ENCODE data around the gene MRGPRE. TPM values are rescaled to one million over a fixed set of nuclear protein-coding genes. Genes with fewer than 3 reads are reported as not detected.

MRGPRE gene
- total RNA-seq, 6 donors from 2014 or later = 0.26 TPM; not detected in 5

DNA sequence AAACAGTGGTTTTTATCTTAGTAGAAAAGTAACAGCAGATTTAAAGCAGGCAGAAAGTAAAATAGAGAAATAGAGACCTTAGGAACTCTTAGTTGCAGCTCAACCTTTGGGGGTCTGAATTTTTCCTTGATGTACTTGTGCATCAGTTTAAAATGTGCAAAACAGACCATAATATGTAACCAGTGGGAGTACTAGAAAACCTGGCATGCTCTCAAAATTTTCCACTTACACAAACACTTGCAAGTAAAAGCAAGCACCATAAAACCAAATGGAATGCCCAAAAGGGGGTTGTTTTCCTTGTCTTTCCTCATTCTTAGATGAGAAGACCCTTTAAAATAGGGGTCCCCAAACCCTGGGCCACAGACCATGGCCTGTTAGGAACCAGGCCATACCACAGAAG lies 12.9 kb upstream of the MRGPRE start:
- Histone ChIP-seq H3K4me1 (no peaks in the 10 kb centered on the region), H3K27me3 (no peaks in the 10 kb centered on the region)
- no peak for DNase-seq

DNA sequence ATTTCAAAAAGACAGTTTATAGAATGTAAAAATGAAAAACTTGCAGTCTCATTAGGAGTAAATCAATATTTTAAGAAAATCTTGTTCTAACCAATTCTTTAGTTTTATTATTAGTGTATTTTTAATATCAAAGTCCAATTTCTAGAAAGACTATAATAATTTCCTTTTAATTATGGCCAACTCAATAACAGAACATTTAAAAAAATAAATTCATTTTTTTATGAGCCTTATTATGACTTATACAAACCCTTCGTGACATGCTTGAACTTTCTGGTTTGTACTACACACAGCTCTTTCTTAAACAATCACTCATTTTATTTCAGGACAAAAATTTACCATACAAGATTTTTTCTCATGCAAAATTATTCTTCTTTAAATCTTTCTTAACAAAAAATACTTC lies 11.7 kb upstream of the MRGPRE start:
- TF ChIP-seq EP300 (IDR thresholded peaks at IDR 0.05) (no peak), POLR2AphosphoS5 (IDR thresholded peaks at IDR 0.05) (no peak), POLR2A (IDR thresholded peaks at IDR 0.05) (no peak)
- TF ChIP-seq, protein P1, sequence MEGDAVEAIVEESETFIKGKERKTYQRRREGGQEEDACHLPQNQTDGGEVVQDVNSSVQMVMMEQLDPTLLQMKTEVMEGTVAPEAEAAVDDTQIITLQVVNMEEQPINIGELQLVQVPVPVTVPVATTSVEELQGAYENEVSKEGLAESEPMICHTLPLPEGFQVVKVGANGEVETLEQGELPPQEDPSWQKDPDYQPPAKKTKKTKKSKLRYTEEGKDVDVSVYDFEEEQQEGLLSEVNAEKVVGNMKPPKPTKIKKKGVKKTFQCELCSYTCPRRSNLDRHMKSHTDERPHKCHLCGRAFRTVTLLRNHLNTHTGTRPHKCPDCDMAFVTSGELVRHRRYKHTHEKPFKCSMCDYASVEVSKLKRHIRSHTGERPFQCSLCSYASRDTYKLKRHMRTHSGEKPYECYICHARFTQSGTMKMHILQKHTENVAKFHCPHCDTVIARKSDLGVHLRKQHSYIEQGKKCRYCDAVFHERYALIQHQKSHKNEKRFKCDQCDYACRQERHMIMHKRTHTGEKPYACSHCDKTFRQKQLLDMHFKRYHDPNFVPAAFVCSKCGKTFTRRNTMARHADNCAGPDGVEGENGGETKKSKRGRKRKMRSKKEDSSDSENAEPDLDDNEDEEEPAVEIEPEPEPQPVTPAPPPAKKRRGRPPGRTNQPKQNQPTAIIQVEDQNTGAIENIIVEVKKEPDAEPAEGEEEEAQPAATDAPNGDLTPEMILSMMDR (IDR thresholded peaks at IDR 0.05) = no peak
- no peaks in the 10 kb centered on the region for H3K27me3 ChIP-seq
- DNase-seq = no peak
- H3K4me1 ChIP-seq = no peaks in the 10 kb centered on the region
- H3K27ac ChIP-seq = no peak overlapping the region
- ATAC-seq (ENCODE audit: low FRiP score in 2 of 2) = no peak
- H3K4me3 ChIP-seq = no peak overlapping the region
- H3K9me3 ChIP-seq = no peaks in the 10 kb centered on the region
- H3K36me3 ChIP-seq = no peaks in the 10 kb centered on the region
- WGBS, 2 donors = 80 to 92% methylated on average over 1 of the region's 1 CpG

More for the DNA sequence above, 12.9 kb upstream of the MRGPRE start:
- Histone ChIP-seq H3K4me3 (no peak overlapping the region), H3K36me3 (no peaks in the 10 kb centered on the region), H3K9me3 (no peaks in the 10 kb centered on the region), H3K27ac (no peak overlapping the region)
- TF ChIP-seq EP300 (IDR thresholded peaks at IDR 0.05) (no peak), POLR2AphosphoS5 (IDR thresholded peaks at IDR 0.05) (no peak)
- TF ChIP-seq, protein P1 (IDR thresholded peaks at IDR 0.05) = no peak
- no peak for ATAC-seq (ENCODE audit: low FRiP score in 2 of 2)

DNA sequence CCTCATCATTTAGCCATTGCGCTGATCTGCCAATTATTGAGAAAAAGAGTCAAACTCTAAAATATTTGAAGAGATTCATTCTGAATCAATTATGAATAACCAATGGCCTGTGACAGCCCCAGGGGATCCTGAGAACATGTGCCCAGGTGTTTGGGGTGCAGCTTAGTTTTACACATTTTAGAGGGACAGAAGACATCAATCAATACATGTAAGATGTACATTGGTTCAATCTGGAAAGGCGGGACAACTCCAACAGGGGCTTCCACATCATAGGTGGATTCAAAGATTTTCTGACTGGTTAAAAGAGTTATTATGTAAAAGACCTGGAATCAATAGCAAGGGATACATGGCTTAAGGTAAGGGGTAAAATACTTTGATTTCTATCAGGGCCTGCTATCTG lies 4.9 kb upstream of the MRGPRE start:
- H3K4me3 ChIP-seq = no peak overlapping the region
- WGBS, 2 donors = 83 to 87% methylated on average over 2 of the region's 2 CpGs
- TF ChIP-seq EP300 (IDR thresholded peaks at IDR 0.05) = no peak
- no peak for TF ChIP-seq POLR2AphosphoS5 (IDR thresholded peaks at IDR 0.05)
- TF ChIP-seq POLR2A (IDR thresholded peaks at IDR 0.05) = no peak
- TF ChIP-seq, protein P1 (IDR thresholded peaks at IDR 0.05) = no peak
- no peaks in the 10 kb centered on the region for H3K27me3 ChIP-seq
- DNase-seq = no peak
- H3K27ac ChIP-seq = no peak overlapping the region
- H3K4me1 ChIP-seq = peaks cover 0 to 4% (median 0%) of the 10 kb centered on the region in 4 donors
- H3K36me3 ChIP-seq = no peaks in the 10 kb centered on the region
- no peak for ATAC-seq (ENCODE audit: low FRiP score in 2 of 2)
- H3K9me3 ChIP-seq = no peaks in the 10 kb centered on the region

DNA sequence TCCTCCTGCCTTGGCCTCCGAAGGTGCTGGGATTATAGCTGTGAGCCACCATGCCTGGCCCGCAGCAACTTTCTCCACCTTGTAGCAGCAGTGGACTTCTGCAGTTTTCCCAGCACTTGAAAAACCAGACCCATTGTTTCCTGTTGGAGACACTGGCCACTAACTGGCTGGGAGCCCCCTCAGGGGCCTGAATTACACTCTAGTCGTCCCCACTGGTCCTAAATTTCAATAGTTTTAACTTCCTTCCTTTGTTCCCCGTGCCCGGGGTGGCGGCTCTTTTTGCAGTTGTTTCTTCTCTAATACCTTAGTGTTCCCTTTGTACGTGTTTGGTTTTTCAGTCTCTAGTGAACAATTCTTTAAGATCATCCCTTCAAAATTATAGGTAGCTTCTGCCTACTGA lies 2.6 kb upstream of the MRGPRE start:
- Histone ChIP-seq H3K4me3 (no peak overlapping the region), H3K27me3 (no peaks in the 10 kb centered on the region), H3K36me3 (no peaks in the 10 kb centered on the region), H3K9me3 (no peaks in the 10 kb centered on the region), H3K4me1 (peaks cover 0 to 7% (median 0%) of the 10 kb centered on the region in 4 donors), H3K27ac (no peak overlapping the region)
- DNase-seq = no peak
- 62 to 64% methylated on average over 7 of the region's 7 CpGs for WGBS, 2 donors
- TF ChIP-seq POLR2A (IDR thresholded peaks at IDR 0.05) (no peak), EP300 (IDR thresholded peaks at IDR 0.05) (no peak), POLR2AphosphoS5 (IDR thresholded peaks at IDR 0.05) (no peak)
- TF ChIP-seq, protein P1 (IDR thresholded peaks at IDR 0.05) = no peak
- no peak for ATAC-seq (ENCODE audit: low FRiP score in 2 of 2)

DNA sequence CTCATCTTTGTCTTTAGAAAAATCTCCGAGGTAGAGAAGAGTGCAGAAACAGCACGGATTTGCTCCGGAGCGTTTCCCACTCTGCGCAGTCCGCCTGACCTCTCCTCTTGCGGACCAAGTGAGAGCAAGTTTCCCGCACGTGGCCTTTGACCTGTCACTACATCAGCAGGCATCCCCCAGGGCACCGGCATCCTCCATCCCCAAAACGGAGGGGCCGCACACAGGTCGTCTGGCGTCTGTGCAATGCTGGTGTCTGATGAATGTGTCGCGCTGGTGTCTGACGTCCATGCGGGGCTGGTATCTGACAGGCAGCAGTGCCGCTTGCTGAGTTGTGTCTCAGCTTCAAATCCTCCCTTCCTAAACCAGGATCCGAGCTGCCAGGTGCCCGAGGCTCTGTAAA lies 739 bp upstream of the MRGPRE start:
- H3K27me3 ChIP-seq = no peaks in the 10 kb centered on the region
- 86 to 87% methylated on average over 18 to 21 of the region's 21 CpGs for WGBS, 2 donors
- H3K9me3 ChIP-seq = no peaks in the 10 kb centered on the region
- ATAC-seq (ENCODE audit: low FRiP score in 2 of 2) (no peak), DNase-seq (peak in 1 of 2 donors; percentile 45)
- TF ChIP-seq, protein P1 (IDR thresholded peaks at IDR 0.05) = no peak
- no peak for TF ChIP-seq EP300 (IDR thresholded peaks at IDR 0.05)
- no peak for TF ChIP-seq POLR2A (IDR thresholded peaks at IDR 0.05)
- TF ChIP-seq POLR2AphosphoS5 (IDR thresholded peaks at IDR 0.05) = no peak
- peaks cover 0 to 7% (median 0%) of the 10 kb centered on the region in 4 donors for H3K4me1 ChIP-seq
- H3K4me3 ChIP-seq = no peak overlapping the region
- H3K27ac ChIP-seq = no peak overlapping the region
- H3K36me3 ChIP-seq = no peaks in the 10 kb centered on the region

Data from upper lobe of left lung (tissue), 6 donors.